Measurements from ENCODE around the gene BMP6. TPM values are rescaled to one million over a fixed set of nuclear protein-coding genes. Genes with fewer than 3 reads are reported as not detected.

BMP6 gene
- polyA plus RNA-seq, 1 experiment: 0.06 TPM

- TF ChIP-seq CTCF (IDR thresholded peaks at IDR 0.05; ENCODE audit: insufficient read depth, low read depth, low read length): no peak
- Histone ChIP-seq H3K36me3 (ENCODE audit: control insufficient read depth, insufficient read depth, low read length) (no peaks in the 10 kb centered on the region), H3K4me3 (ENCODE audit: low read depth, low read length) (no peak overlapping the region), H3K27me3 (ENCODE audit: control insufficient read depth, insufficient read depth, low read length) (no peaks in the 10 kb centered on the region)
- ChIA-PET CTCF (no interaction called here), POLR2A (no interaction called here)
- no peak for DNase-seq (ENCODE audit: low read depth)
These were observed 110.6 kb downstream of the BMP6 start for GRCh38 chr6:7836371-7837026.

DNA sequence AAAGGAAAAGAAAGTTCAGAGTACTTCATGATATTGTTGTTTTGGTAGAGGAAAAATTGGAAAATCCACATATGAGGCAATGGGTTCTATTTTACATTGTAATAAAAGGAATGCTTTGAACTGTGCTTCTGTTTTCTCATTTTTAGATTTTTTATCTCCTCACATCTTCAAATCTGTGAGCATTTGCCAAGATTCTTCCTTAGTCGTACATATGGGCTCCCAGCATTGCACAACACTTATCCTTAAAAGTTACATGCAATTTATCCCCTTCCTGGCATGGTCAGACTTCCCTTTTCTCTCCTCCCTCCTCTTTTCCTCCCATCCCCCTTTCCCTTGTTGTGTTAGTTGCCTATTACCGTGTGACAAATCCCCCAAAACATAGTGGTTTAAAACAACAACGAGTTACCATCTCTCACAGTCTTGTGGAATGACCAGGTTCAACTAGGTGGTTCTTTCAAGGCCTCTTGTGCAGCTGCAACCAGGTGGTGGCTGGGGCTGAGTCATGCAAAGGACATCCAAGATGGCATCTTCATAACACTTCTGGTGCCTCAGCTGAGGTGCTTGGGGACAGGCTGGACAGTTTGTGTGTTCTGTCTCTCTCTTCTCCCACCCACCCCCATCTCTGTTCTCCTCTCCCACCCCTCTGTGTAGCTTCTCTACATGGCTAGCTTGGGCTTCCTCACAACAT lies 116.0 kb downstream of the BMP6 start:
- no peaks in the 10 kb centered on the region for H3K27me3 ChIP-seq (ENCODE audit: control insufficient read depth, insufficient read depth, low read length)
- no peaks in the 10 kb centered on the region for H3K36me3 ChIP-seq (ENCODE audit: control insufficient read depth, insufficient read depth, low read length)
- CTCF ChIA-PET: interaction anchor here (0.6 to 1.1 kb wide), 3 partner anchors 10 to 40 kb away, joined by 3 to 4 read pairs (median 3); no protein-coding TSS in a partner anchor
- TF ChIP-seq CTCF (IDR thresholded peaks at IDR 0.05; ENCODE audit: insufficient read depth, low read depth, low read length): no peak
- POLR2A ChIA-PET: no interaction called here
- DNase-seq (ENCODE audit: low read depth): no peak
- no peak overlapping the region for H3K4me3 ChIP-seq (ENCODE audit: low read depth, low read length)

DNA sequence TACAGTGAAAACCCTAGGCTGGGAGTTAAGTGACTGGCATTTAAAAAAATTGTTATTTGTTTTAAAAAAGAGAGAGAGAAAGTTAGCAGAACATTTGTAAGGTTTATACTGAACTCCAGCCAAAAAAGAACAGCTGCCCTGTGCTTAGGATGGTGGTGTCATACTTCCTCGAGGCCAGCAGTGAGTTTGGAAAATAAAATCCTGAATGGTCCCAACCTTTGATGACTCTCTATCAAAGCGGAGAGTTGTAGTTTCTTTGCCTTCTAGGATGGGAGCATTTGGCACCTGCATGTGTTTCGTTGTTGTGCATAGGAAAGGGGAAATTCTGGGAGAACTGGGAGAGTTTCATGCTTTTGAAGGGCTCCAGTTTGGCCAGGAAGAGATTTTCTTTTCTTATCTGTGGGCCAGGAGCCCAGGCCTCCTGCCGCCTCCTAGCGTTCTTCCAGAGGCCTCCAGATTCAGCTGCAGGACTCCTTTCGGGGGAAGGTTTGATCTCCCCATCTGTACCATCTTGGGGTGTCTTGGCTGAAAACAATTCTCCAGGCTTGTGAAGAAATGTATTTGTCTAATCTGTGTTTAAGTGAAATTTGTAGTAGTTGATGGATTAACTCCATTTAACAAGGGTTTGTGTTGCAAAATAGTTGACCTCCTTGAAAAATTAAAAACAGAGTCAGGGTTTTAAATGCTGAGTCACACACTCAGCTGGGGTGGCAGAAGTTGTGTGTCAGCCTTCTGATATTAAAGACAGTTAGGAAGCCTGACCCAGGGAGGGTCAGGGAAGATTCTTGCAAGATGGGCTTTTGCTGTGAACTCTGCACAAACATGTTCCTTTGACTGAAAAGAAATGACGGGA lies 121.3 kb downstream of the BMP6 start:
- Histone ChIP-seq H3K36me3 (ENCODE audit: control insufficient read depth, insufficient read depth, low read length) (no peaks in the 10 kb centered on the region), H3K4me3 (ENCODE audit: low read depth, low read length) (no peak overlapping the region), H3K27me3 (ENCODE audit: control insufficient read depth, insufficient read depth, low read length) (no peaks in the 10 kb centered on the region)
- no peak for DNase-seq (ENCODE audit: low read depth)
- no peak for TF ChIP-seq CTCF (IDR thresholded peaks at IDR 0.05; ENCODE audit: insufficient read depth, low read depth, low read length)
- CTCF ChIA-PET: no interaction called here
- POLR2A ChIA-PET: no interaction called here

DNA sequence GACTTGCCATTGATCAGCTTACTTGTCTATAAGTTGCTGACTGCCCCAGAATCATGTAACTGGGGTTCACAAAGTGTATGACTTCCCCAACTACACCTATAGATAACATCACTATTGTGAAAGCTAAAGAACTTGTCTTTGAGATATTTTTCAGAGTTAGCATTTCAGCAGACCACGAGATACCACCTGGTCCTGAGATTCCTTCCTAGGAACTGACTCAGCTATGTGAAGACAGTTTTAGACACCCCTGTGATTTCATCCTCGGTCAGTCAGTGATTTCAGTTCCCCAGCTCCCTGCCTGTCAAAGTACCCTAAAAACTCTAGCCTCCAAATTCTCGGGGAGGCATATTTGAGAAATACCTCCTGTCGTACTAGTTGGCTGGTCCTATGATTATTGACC lies 122.3 kb downstream of the BMP6 start:
- no peak for TF ChIP-seq CTCF (IDR thresholded peaks at IDR 0.05; ENCODE audit: insufficient read depth, low read depth, low read length)
- Histone ChIP-seq H3K4me3 (ENCODE audit: low read depth, low read length) (no peak overlapping the region), H3K36me3 (ENCODE audit: control insufficient read depth, insufficient read depth, low read length) (no peaks in the 10 kb centered on the region), H3K27me3 (ENCODE audit: control insufficient read depth, insufficient read depth, low read length) (no peaks in the 10 kb centered on the region)
- POLR2A ChIA-PET: interaction anchor here (0.6 kb wide), 1 partner anchor 175 kb away, joined by 3 read pairs; no protein-coding TSS in a partner anchor
- DNase-seq (ENCODE audit: low read depth): no peak
- CTCF ChIA-PET: interaction anchor here (0.6 kb wide), 1 partner anchor 158 kb away, joined by 3 read pairs; no protein-coding TSS in a partner anchor

DNA sequence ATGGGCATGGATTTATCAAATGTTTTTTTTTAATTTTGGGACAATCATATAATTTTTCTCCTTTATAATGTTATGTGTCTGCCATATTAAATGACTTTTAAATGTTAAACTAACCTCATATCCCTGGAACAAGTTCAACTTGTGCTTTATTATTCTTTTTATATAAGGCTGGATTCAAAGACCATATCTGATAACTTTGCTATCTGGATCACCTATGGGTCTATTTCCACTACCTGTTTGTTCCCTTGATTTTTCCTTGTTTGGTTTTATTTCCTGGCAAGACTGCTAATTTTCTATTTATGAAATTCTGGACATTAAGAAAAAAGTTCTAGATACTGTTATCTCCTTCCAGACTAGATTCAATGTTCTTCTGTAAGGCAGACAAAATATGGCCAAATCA lies 125.9 kb downstream of the BMP6 start:
- DNase-seq (ENCODE audit: low read depth): no peak
- Histone ChIP-seq H3K27me3 (ENCODE audit: control insufficient read depth, insufficient read depth, low read length) (no peaks in the 10 kb centered on the region), H3K4me3 (ENCODE audit: low read depth, low read length) (no peak overlapping the region), H3K36me3 (ENCODE audit: control insufficient read depth, insufficient read depth, low read length) (no peaks in the 10 kb centered on the region)
- TF ChIP-seq CTCF (IDR thresholded peaks at IDR 0.05; ENCODE audit: insufficient read depth, low read depth, low read length): no peak
- POLR2A ChIA-PET: no interaction called here
- CTCF ChIA-PET: no interaction called here
